GM12891 (cell line): ENCODE measurements around the gene GNE.
A peak's percentile ranks its signal among the peaks of the same experiment; 100 is the strongest.

ENCODE experiments used
- DNase-seq: peaks from one replicate; pipeline ENCODE4 v3.0.0; 2011; ENCODE audit warnings: low spot score; ENCODE audit not compliant: insufficient read length
- FAIRE-seq: peaks from 2 replicates; lab custom pipeline; 2011; peaks lifted over from hg19 to GRCh38; lab: Jason Lieb, UNC
- PAX5 ChIP-seq: IDR thresholded peaks from 2 replicates; pipeline ENCODE4 v1.6.1; 2011; ENCODE audit warnings: low read length, moderate library complexity, mild to moderate bottlenecking; ENCODE audit not compliant: insufficient read depth, severe bottlenecking
- POLR2A ChIP-seq: IDR thresholded peaks from 2 replicates; pipeline ENCODE4 v1.6.1; 2011; ENCODE audit warnings: low read depth, low read length, control low read depth
- POLR2AphosphoS5 ChIP-seq: IDR thresholded peaks from 2 replicates; pipeline ENCODE4 v1.6.1; 2011; ENCODE audit warnings: low read depth, low read length, control low read depth
- POU2F2 ChIP-seq: IDR thresholded peaks from 2 replicates; pipeline ENCODE4 v1.6.1; 2011; ENCODE audit warnings: low read depth, mild to moderate bottlenecking, control low read depth, low read length, moderate library complexity
- SPI1 ChIP-seq: IDR thresholded peaks from 2 replicates; pipeline ENCODE4 v1.6.1; 2011; ENCODE audit warnings: low read depth, low read length, control low read depth
- TAF1 ChIP-seq: IDR thresholded peaks from 2 replicates; pipeline ENCODE4 v1.6.1; 2011; ENCODE audit warnings: low read depth, low read length, control low read depth

The GNE gene

GRCh38 chr9:36170531-36170930, 87.7 kb downstream of the GNE start:
- TF ChIP-seq POU2F2 (no peak), TAF1 (no peak), POLR2AphosphoS5 (no peak), POLR2A (no peak), SPI1 (no peak), PAX5 (no peak)
- FAIRE-seq (no peak), DNase-seq (no peak)

GRCh38 chr9:36169708-36170107, 88.5 kb downstream of the GNE start:
- FAIRE-seq (no peak), DNase-seq (no peak)
- TF ChIP-seq POU2F2: no peak
- TF ChIP-seq POLR2A: no peak
- TF ChIP-seq PAX5: no peak
- no peak for TF ChIP-seq TAF1
- no peak for TF ChIP-seq POLR2AphosphoS5
- TF ChIP-seq SPI1: no peak

- DNase-seq (no peak), FAIRE-seq (no peak)
- TF ChIP-seq POLR2AphosphoS5: no peak
- TF ChIP-seq TAF1: no peak
- no peak for TF ChIP-seq POLR2A
- no peak for TF ChIP-seq PAX5
Observed at GRCh38 chr9:36169166-36169565, 89.1 kb downstream of the GNE start, which contains the start of gene CCIN. Gene CCIN (plus strand): TSS chr9:36169388. CDS start chr9:36169503, 115 bp downstream.

GRCh38 chr9:36166168-36166927, 91.9 kb downstream of the GNE start:
- peak; percentile 95 for FAIRE-seq
- peak; percentile 59 for TF ChIP-seq PAX5
- 0 out of 2 replicates have a peak, but pooled peaks have one; percentile 32 for TF ChIP-seq POU2F2
- TF ChIP-seq TAF1: no peak
- no peak for TF ChIP-seq POLR2AphosphoS5
- TF ChIP-seq POLR2A: no peak
- no peak for TF ChIP-seq SPI1
- peak; percentile 95 for DNase-seq

GRCh38 chr9:36165826-36166167, 92.5 kb downstream of the GNE start:
- DNase-seq (no peak), FAIRE-seq (no peak)
- TF ChIP-seq SPI1 (no peak), POLR2A (no peak), TAF1 (no peak), PAX5 (no peak), POLR2AphosphoS5 (no peak), POU2F2 (no peak)

- FAIRE-seq (no peak), DNase-seq (no peak)
- TF ChIP-seq SPI1 (no peak), TAF1 (no peak), POLR2A (no peak)
Observed at GRCh38 chr9:36164989-36165388, 93.3 kb downstream of the GNE start.
